PFSK-1 (cell line): ENCODE measurements around the gene NAALADL2.

Experiments used
- FOXP2 ChIP-seq: optimal IDR thresholded peaks from 2 replicates; pipeline ENCODE3; 2011; ENCODE audit warnings: borderline replicate concordance, control low read depth, inconsistent platforms; ENCODE audit not compliant: insufficient read depth; ENCODE audit errors: extremely low read length, extremely low read depth
- POLR2AphosphoS5 ChIP-seq: IDR thresholded peaks from 2 replicates; pipeline ENCODE4 v1.6.1; 2012; ENCODE audit warnings: low read depth, mild to moderate bottlenecking, control low read depth, low read length, moderate library complexity
- TAF1 ChIP-seq: IDR thresholded peaks from 2 replicates; pipeline ENCODE4 v1.6.1; 2012; ENCODE audit warnings: low read length, control low read depth, borderline replicate concordance; ENCODE audit not compliant: insufficient read depth
- TF ChIP-seq, protein P1 (sequence below), 2 experiments: IDR thresholded peaks; 2 replicates each; pipeline versions ENCODE4 v1.6.1 to v1.8.0; 2011 to 2012; ENCODE audit warnings: low read depth in 2 of 2, low read length in 2 of 2, control low read depth in 1 of 2, inconsistent platforms in 1 of 2, mild to moderate bottlenecking in 1 of 2, moderate library complexity in 1 of 2; ENCODE audit not compliant: insufficient read depth in 1 of 2

DNA sequence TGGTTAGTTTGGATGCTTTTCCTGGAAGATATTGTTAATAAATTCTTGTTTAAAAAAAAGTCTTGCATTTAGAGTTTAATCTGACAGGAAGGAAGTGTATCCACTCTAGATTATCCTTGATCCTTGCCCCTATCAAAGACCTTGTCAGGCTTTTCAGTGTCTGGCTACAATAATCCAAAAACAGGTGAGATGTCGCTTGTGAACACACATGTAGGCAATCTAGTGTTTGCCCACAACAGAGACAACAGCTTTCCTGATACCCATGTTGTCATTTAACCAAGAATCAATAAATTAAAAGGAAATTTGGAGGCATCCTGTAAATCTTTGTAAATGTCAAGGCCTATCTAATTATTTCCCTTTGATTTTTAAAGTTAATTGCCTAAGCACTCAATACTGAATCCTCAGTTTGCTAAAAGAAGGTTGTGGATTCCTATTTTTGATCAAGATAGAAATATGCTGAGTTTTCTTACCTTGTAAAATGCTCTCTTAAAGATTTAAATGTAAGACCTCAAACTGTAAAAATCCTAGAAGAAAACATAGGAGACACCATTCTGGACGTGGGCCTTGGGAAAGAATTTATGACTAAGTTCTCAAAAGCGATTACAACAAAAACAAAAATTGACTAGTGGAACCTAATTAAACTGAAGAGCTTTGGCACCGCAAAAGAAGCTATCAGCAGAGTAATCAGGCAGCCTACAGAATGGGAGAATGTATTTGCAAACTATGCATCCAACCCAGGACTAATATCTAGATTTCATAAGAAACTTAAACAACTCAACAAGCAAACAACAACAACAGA lies 207.7 kb downstream of the NAALADL2 start:
- TF ChIP-seq TAF1 (no peak), POLR2AphosphoS5 (no peak), FOXP2 (no peak)
- TF ChIP-seq, protein P1, sequence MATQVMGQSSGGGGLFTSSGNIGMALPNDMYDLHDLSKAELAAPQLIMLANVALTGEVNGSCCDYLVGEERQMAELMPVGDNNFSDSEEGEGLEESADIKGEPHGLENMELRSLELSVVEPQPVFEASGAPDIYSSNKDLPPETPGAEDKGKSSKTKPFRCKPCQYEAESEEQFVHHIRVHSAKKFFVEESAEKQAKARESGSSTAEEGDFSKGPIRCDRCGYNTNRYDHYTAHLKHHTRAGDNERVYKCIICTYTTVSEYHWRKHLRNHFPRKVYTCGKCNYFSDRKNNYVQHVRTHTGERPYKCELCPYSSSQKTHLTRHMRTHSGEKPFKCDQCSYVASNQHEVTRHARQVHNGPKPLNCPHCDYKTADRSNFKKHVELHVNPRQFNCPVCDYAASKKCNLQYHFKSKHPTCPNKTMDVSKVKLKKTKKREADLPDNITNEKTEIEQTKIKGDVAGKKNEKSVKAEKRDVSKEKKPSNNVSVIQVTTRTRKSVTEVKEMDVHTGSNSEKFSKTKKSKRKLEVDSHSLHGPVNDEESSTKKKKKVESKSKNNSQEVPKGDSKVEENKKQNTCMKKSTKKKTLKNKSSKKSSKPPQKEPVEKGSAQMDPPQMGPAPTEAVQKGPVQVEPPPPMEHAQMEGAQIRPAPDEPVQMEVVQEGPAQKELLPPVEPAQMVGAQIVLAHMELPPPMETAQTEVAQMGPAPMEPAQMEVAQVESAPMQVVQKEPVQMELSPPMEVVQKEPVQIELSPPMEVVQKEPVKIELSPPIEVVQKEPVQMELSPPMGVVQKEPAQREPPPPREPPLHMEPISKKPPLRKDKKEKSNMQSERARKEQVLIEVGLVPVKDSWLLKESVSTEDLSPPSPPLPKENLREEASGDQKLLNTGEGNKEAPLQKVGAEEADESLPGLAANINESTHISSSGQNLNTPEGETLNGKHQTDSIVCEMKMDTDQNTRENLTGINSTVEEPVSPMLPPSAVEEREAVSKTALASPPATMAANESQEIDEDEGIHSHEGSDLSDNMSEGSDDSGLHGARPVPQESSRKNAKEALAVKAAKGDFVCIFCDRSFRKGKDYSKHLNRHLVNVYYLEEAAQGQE (IDR thresholded peaks at IDR 0.05; ENCODE audit: insufficient read depth in 1 of 2, low read depth in 2 of 2, low read length in 2 of 2) = no peak
